Mesenchymal stem cell (in vitro differentiated cells and primary cell): ENCODE results near the gene ACSM5.

ENCODE experiments used
- DNase-seq: peaks from one replicate; pipeline ENCODE4 v3.0.0-alpha.2; 2013
- H2AFZ ChIP-seq: one replicate; pipeline ENCODE4 v1.6.1; 2013; ENCODE audit warnings: low read depth, mild to moderate bottlenecking, control low read depth, inconsistent platforms, low read length, moderate library complexity
- H2AK5ac ChIP-seq: 2 replicates; pipeline ENCODE4 v1.6.1; 2013; ENCODE audit warnings: low read length, moderate library complexity, mild to moderate bottlenecking, inconsistent platforms; ENCODE audit not compliant: severe bottlenecking
- H2BK120ac ChIP-seq: one replicate; pipeline ENCODE4 v1.6.1; 2013; ENCODE audit warnings: low read depth, mild to moderate bottlenecking, inconsistent platforms, low read length, moderate library complexity
- H2BK12ac ChIP-seq, 2 experiments: one replicate each; pipeline ENCODE4 v1.6.1; 2013; ENCODE audit warnings: inconsistent platforms in 2 of 2, low read length in 2 of 2, mild to moderate bottlenecking in 2 of 2, moderate library complexity in 2 of 2, control low read depth in 1 of 2
- H2BK15ac ChIP-seq: one replicate; pipeline ENCODE4 v1.6.1; 2013; ENCODE audit warnings: mild to moderate bottlenecking, low read depth, inconsistent platforms; ENCODE audit not compliant: poor library complexity, severe bottlenecking
- H2BK5ac ChIP-seq: 2 replicates; pipeline ENCODE4 v1.6.1; 2013; ENCODE audit warnings: low read depth, mild to moderate bottlenecking, low read length, control low read depth, inconsistent platforms; ENCODE audit not compliant: poor library complexity, severe bottlenecking
- H3K14ac ChIP-seq, 2 experiments: one replicate each; pipeline ENCODE4 v1.6.1; 2013; ENCODE audit warnings: inconsistent platforms in 2 of 2, low read length in 2 of 2, control low read depth in 1 of 2, mild to moderate bottlenecking in 1 of 2, moderate library complexity in 1 of 2
- H3K18ac ChIP-seq, 2 experiments: one replicate each; pipeline ENCODE4 v1.6.1; 2013; ENCODE audit warnings: inconsistent platforms in 2 of 2, low read length in 2 of 2, control low read depth in 1 of 2, low read depth in 1 of 2, mild to moderate bottlenecking in 1 of 2
- H3K23ac ChIP-seq, 2 experiments: one replicate each; pipeline ENCODE4 v1.6.1; 2013; ENCODE audit warnings: inconsistent platforms in 2 of 2, low read length in 2 of 2, mild to moderate bottlenecking in 2 of 2, moderate library complexity in 2 of 2, control low read depth in 1 of 2
- H3K27ac ChIP-seq: 2 replicates; pipeline ENCODE4 v1.5.1; 2013; ENCODE audit warnings: mild to moderate bottlenecking, moderate library complexity, low read length, control low read depth, inconsistent platforms; ENCODE audit not compliant: poor library complexity, severe bottlenecking
- H3K27me3 ChIP-seq, 2 experiments: 2 replicates each; pipeline versions ENCODE4 v1.6.1 to v1.7.0; 2013; ENCODE audit warnings: low read length in 2 of 2, mild to moderate bottlenecking in 2 of 2, moderate library complexity in 2 of 2, control low read depth in 1 of 2, inconsistent platforms in 1 of 2; ENCODE audit not compliant: control insufficient read depth in 1 of 2, insufficient read depth in 1 of 2
- H3K36me3 ChIP-seq, 2 experiments: 2 replicates each; pipeline versions ENCODE4 v1.6.1 to v1.7.0; 2013; ENCODE audit warnings: low read length in 2 of 2, control low read depth in 1 of 2, inconsistent platforms in 1 of 2, low read depth in 1 of 2, mild to moderate bottlenecking in 1 of 2; ENCODE audit not compliant: insufficient read depth in 2 of 2, control insufficient read depth in 1 of 2
- H3K4ac ChIP-seq, 2 experiments: one replicate each; pipeline ENCODE4 v1.6.1; 2013; ENCODE audit warnings: inconsistent platforms in 2 of 2, low read length in 2 of 2, mild to moderate bottlenecking in 2 of 2, moderate library complexity in 2 of 2, control low read depth in 1 of 2, low read depth in 1 of 2
- H3K4me1 ChIP-seq: 2 replicates; pipeline ENCODE4 v1.6.1; 2013; ENCODE audit warnings: low read depth, low read length, control low read depth; ENCODE audit not compliant: control insufficient read depth, insufficient read depth
- H3K4me2 ChIP-seq: 2 replicates; pipeline ENCODE4 v1.6.1; 2013; ENCODE audit warnings: low read length, mild to moderate bottlenecking, inconsistent platforms; ENCODE audit not compliant: poor library complexity, severe bottlenecking
- H3K4me3 ChIP-seq, 2 experiments: 2 replicates each; pipeline versions ENCODE4 v1.5.1 to v1.7.0; 2013; ENCODE audit warnings: low read length in 2 of 2, mild to moderate bottlenecking in 2 of 2, control low read depth in 1 of 2, low read depth in 1 of 2; ENCODE audit not compliant: insufficient read depth in 1 of 2
- H3K79me1 ChIP-seq: replicated peaks from 2 replicates; pipeline ENCODE4 v1.6.1; 2013; ENCODE audit warnings: mild to moderate bottlenecking, control low read depth, low read length, inconsistent platforms; ENCODE audit not compliant: poor library complexity, severe bottlenecking
- H3K9ac ChIP-seq: 2 replicates; pipeline ENCODE4 v1.7.0; 2013; ENCODE audit warnings: mild to moderate bottlenecking, low read length, moderate library complexity
- H3K9me3 ChIP-seq: 2 replicates; pipeline ENCODE4 v1.7.0; 2013; ENCODE audit warnings: mild to moderate bottlenecking, low read length; ENCODE audit not compliant: control insufficient read depth
- H4K8ac ChIP-seq: one replicate; pipeline ENCODE4 v1.6.1; 2013; ENCODE audit warnings: inconsistent platforms, mild to moderate bottlenecking, low read length, moderate library complexity
- H4K91ac ChIP-seq: one replicate; pipeline ENCODE4 v1.6.1; 2013; ENCODE audit warnings: mild to moderate bottlenecking, low read length, inconsistent platforms
- WGBS: methylation state at CpG from one replicate; pipeline ENCODE4 v1.1.7; 2013; ENCODE audit warnings: mixed read lengths; 5-methylcytosine and 5-hydroxymethylcytosine counted together

ACSM5 gene

GRCh38 chr16:20387978-20388377 lies 21.4 kb upstream of the ACSM5 start:
- Histone ChIP-seq H2AK5ac (no peak overlapping the region), H2BK5ac (no peak overlapping the region), H3K79me1 (no peaks in the 10 kb centered on the region), H3K23ac (no peak overlapping the region), H3K18ac (no peak overlapping the region), H4K91ac (no peak overlapping the region), H3K36me3 (no peaks in the 10 kb centered on the region), H3K4me3 (no peak overlapping the region), H2BK120ac (no peak overlapping the region), H3K4me2 (no peak overlapping the region), H4K8ac (no peak overlapping the region), H3K14ac (no peak overlapping the region), H3K27me3 (peaks cover 9 to 21% of the 10 kb centered on the region in 2 experiments), H2BK12ac (no peak overlapping the region), H3K4ac (no peak overlapping the region), H3K4me1 (peaks cover 3% of the 10 kb centered on the region), H2BK15ac (no peak overlapping the region), H2AFZ (no peak overlapping the region), H3K27ac (no peak overlapping the region), H3K9me3 (no peaks in the 10 kb centered on the region), H3K9ac (no peak overlapping the region)
- no peak for DNase-seq
- 100% methylated on average over 3 of the region's 3 CpGs for WGBS

GRCh38 chr16:20388854-20389253 lies 20.5 kb upstream of the ACSM5 start:
- no peak overlapping the region for H3K14ac ChIP-seq
- H3K27me3 ChIP-seq = peaks cover 9 to 19% of the 10 kb centered on the region in 2 experiments
- no peak overlapping the region for H2BK120ac ChIP-seq
- H3K23ac ChIP-seq = no peak overlapping the region
- H4K91ac ChIP-seq = no peak overlapping the region
- no peak overlapping the region for H3K4ac ChIP-seq
- H3K4me2 ChIP-seq = no peak overlapping the region
- no peak overlapping the region for H3K9ac ChIP-seq
- no peak overlapping the region for H4K8ac ChIP-seq
- WGBS = 11% methylated on average over 1 of the region's 1 CpG
- H3K27ac ChIP-seq = no peak overlapping the region
- no peaks in the 10 kb centered on the region for H3K36me3 ChIP-seq
- no peak overlapping the region for H3K18ac ChIP-seq
- no peaks in the 10 kb centered on the region for H3K79me1 ChIP-seq
- no peaks in the 10 kb centered on the region for H3K9me3 ChIP-seq
- no peak overlapping the region for H2BK5ac ChIP-seq
- no peak overlapping the region for H3K4me3 ChIP-seq
- no peak overlapping the region for H2BK12ac ChIP-seq
- no peak overlapping the region for H2BK15ac ChIP-seq
- DNase-seq = no peak
- H3K4me1 ChIP-seq = peaks cover 3% of the 10 kb centered on the region
- H2AFZ ChIP-seq = no peak overlapping the region
- no peak overlapping the region for H2AK5ac ChIP-seq

- no peak overlapping the region for H2BK12ac ChIP-seq
- WGBS = 68% methylated on average over 5 of the region's 5 CpGs
- H3K9ac ChIP-seq = no peak overlapping the region
- H3K9me3 ChIP-seq = no peaks in the 10 kb centered on the region
- H3K18ac ChIP-seq = no peak overlapping the region
- no peaks in the 10 kb centered on the region for H3K79me1 ChIP-seq
- H3K4me2 ChIP-seq = no peak overlapping the region
- no peak overlapping the region for H4K91ac ChIP-seq
- no peak overlapping the region for H2BK15ac ChIP-seq
- peaks cover 0 to 13% of the 10 kb centered on the region in 2 experiments for H3K27me3 ChIP-seq
- peaks cover 1% of the 10 kb centered on the region for H3K4me1 ChIP-seq
- DNase-seq = no peak
- H2BK120ac ChIP-seq = no peak overlapping the region
- H2BK5ac ChIP-seq = no peak overlapping the region
- no peak overlapping the region for H3K4ac ChIP-seq
- no peak overlapping the region for H3K27ac ChIP-seq
- no peak overlapping the region for H2AFZ ChIP-seq
- H2AK5ac ChIP-seq = no peak overlapping the region
- no peaks in the 10 kb centered on the region for H3K36me3 ChIP-seq
- H3K14ac ChIP-seq = no peak overlapping the region
- H3K23ac ChIP-seq = no peak overlapping the region
- H4K8ac ChIP-seq = no peak overlapping the region
- H3K4me3 ChIP-seq = no peak overlapping the region
Measured at GRCh38 chr16:20391045-20391444, 18.3 kb upstream of the ACSM5 start.

GRCh38 chr16:20393801-20394577 lies 15.3 kb upstream of the ACSM5 start:
- Histone ChIP-seq H2AFZ (no peak overlapping the region), H2AK5ac (no peak overlapping the region), H3K18ac (no peak overlapping the region), H3K9ac (no peak overlapping the region), H3K4ac (no peak overlapping the region), H3K4me3 (no peak overlapping the region), H3K14ac (no peak overlapping the region), H3K23ac (no peak overlapping the region), H3K9me3 (no peaks in the 10 kb centered on the region), H3K4me1 (no peaks in the 10 kb centered on the region), H2BK5ac (no peak overlapping the region), H4K91ac (no peak overlapping the region), H3K27me3 (peaks cover 0 to 4% of the 10 kb centered on the region in 2 experiments), H2BK120ac (no peak overlapping the region), H3K36me3 (no peaks in the 10 kb centered on the region), H2BK12ac (no peak overlapping the region), H2BK15ac (no peak overlapping the region), H3K27ac (no peak overlapping the region), H3K4me2 (no peak overlapping the region), H4K8ac (no peak overlapping the region), H3K79me1 (no peaks in the 10 kb centered on the region)
- WGBS = 58% methylated on average over 2 of the region's 2 CpGs
- DNase-seq = no peak
